Psoas muscle (tissue), 8 donors: ENCODE data around the gene LDLRAD4. TPM values are rescaled to one million over a fixed set of nuclear protein-coding genes. Genes with fewer than 3 reads are reported as not detected.

Experiments used
- ATAC-seq, 4 donors: fragments of 200-7000 bp; cut with Tn5 transposase; one replicate each; pipeline ENCODE4 v1.9.1; 2020; ENCODE audit warnings: moderate library complexity in 3 of 4, mild to moderate bottlenecking in 2 of 4
- DNase-seq, 2 donors: peaks; one replicate each; pipeline ENCODE4 v3.0.0-alpha.2; 2020
- H3K27ac ChIP-seq: fragments of 200-600 bp; one replicate; pipeline ENCODE4 v1.8.0; 2022
- H3K27me3 ChIP-seq, 3 donors: fragments of 200-600 bp in 1 of 3; one replicate each; pipeline versions ENCODE4 v1.6.1 to v1.8.0; 2013 to 2022; ENCODE audit warnings: low read length in 2 of 3, mild to moderate bottlenecking in 2 of 3, moderate library complexity in 1 of 3; ENCODE audit not compliant: insufficient read depth in 3 of 3
- H3K36me3 ChIP-seq, 2 donors: fragments of 200-600 bp in 1 of 2; one replicate each; pipeline versions ENCODE4 v1.6.1 to v1.8.0; 2013 to 2022; ENCODE audit warnings: low read depth in 1 of 2, mild to moderate bottlenecking in 1 of 2, moderate library complexity in 1 of 2; ENCODE audit not compliant: insufficient read depth in 1 of 2
- H3K4me1 ChIP-seq: fragments of 200-600 bp; one replicate; pipeline ENCODE4 v1.8.0; 2022
- H3K4me3 ChIP-seq: fragments of 200-600 bp; one replicate; pipeline ENCODE4 v1.8.0; 2022; ENCODE audit warnings: mild to moderate bottlenecking
- H3K9me3 ChIP-seq: fragments of 200-600 bp; one replicate; pipeline ENCODE4 v1.8.0; 2022
- CTCF ChIP-seq: fragments of 200-600 bp; IDR thresholded peaks from one replicate; pipeline ENCODE4 v1.8.0; 2022; ENCODE audit warnings: antibody characterized with exemption
- WGBS, 3 donors: extraction: QIAGEN DNeasy Blood & Tissue Kit; methylation state at CpG; one replicate each; pipeline versions ENCODE4 v1.1.6 to v1.1.7; 2013; 5-methylcytosine and 5-hydroxymethylcytosine counted together
- intact Hi-C, 2 donors: fragments of 100-400 bp; cut with DNase I; formaldehyde crosslinking; loops; one replicate each; pipeline versions ENCODE4 v1.11.0 to v1.14.2; 2022
- polyA plus RNA-seq, 3 donors: library from polyadenylated mRNA; stranded (reverse); fragments of 200-250 nt; gene quantifications; one replicate each; pipeline ENCODE4 v1.2.3, GENCODE V29; 2013
- total RNA-seq, 4 donors: library from RNA; stranded (reverse); fragmentation: NEBNext Ultra II Directional in 2 of 4; extraction: Animal tissue kit (Norgen Biotek cat#: 25700) in 2 of 4; gene quantifications; one replicate each; pipeline versions ENCODE4 v1.2.1 to v1.2.4, GENCODE V29; 2021 to 2023
- donor health status: healthy with polysubstance abuse.
- donor health status: DM: no; HTN: no; CAD: no; lungs with moderate emphysema.
- donor health status: Bipolar disorder and iron deficiency.
- donor health status: healthy.
- donor health status: DM: yes; HTN: yes; CAD: no.
- donor health status: DM: no; HTN: no; CAD: no.
- donor health status: DM: no; HTN: no; CAD: no.
- donor health status: DM: yes; HTN: yes; CAD: no.

Gene LDLRAD4
- total and polyA plus RNA-seq, 7 donors, result 1.8 to 13.9 (median 3.8) TPM

- DNase-seq, result no peak
- H3K27ac ChIP-seq, result no peak overlapping the region
- H3K36me3 ChIP-seq, result no peaks in the 10 kb centered on the region
- intact Hi-C loops, result no loop called here
- peaks cover 11% of the 10 kb centered on the region for H3K4me1 ChIP-seq
- peaks cover 3% of the 10 kb centered on the region for H3K9me3 ChIP-seq
- H3K27me3 ChIP-seq, result no peaks in the 10 kb centered on the region
- WGBS, 3 donors, result 91 to 94% (median 93%) methylated on average over 17 of the region's 17 CpGs
- no peak for ATAC-seq
- no peak for TF ChIP-seq CTCF
- no peak overlapping the region for H3K4me3 ChIP-seq
Measured at GRCh38 chr18:13320891-13321425, 102.4 kb downstream of the LDLRAD4 start.

- 0 to 97% (median 93%) methylated on average over 1 of the region's 1 CpG for WGBS, 3 donors
- Histone ChIP-seq H3K4me3 (no peak overlapping the region), H3K27me3 (no peaks in the 10 kb centered on the region), H3K27ac (no peak overlapping the region), H3K36me3 (no peaks in the 10 kb centered on the region), H3K9me3 (no peaks in the 10 kb centered on the region), H3K4me1 (peaks cover 11% of the 10 kb centered on the region)
- intact Hi-C loops, result no loop called here
- TF ChIP-seq CTCF, result no peak
- ATAC-seq, result no peak
- DNase-seq, result no peak
Measured at GRCh38 chr18:13321923-13322322, 103.4 kb downstream of the LDLRAD4 start.

- TF ChIP-seq CTCF, result no peak
- no peak overlapping the region for H3K4me3 ChIP-seq
- DNase-seq (no peak), ATAC-seq (no peak)
- H3K27me3 ChIP-seq, result no peaks in the 10 kb centered on the region
- H3K27ac ChIP-seq, result no peak overlapping the region
- no peaks in the 10 kb centered on the region for H3K36me3 ChIP-seq
- WGBS, 3 donors, result 92 to 95% (median 92%) methylated on average over 9 of the region's 9 CpGs
- intact Hi-C loops, result no loop called here
- H3K9me3 ChIP-seq, result no peaks in the 10 kb centered on the region
- peaks cover 11% of the 10 kb centered on the region for H3K4me1 ChIP-seq
Measured at GRCh38 chr18:13323186-13323585, 104.6 kb downstream of the LDLRAD4 start.

GRCh38 chr18:13324880-13325279 lies 106.3 kb downstream of the LDLRAD4 start:
- no peak for DNase-seq
- 93 to 95% (median 93%) methylated on average over 8 of the region's 8 CpGs for WGBS, 3 donors
- no peak for TF ChIP-seq CTCF
- no peaks in the 10 kb centered on the region for H3K36me3 ChIP-seq
- no peak overlapping the region for H3K4me3 ChIP-seq
- intact Hi-C loops, result no loop called here
- no peak overlapping the region for H3K27ac ChIP-seq
- H3K9me3 ChIP-seq, result no peaks in the 10 kb centered on the region
- no peak for ATAC-seq
- H3K4me1 ChIP-seq, result no peaks in the 10 kb centered on the region
- no peaks in the 10 kb centered on the region for H3K27me3 ChIP-seq

GRCh38 chr18:13328213-13328612 lies 109.7 kb downstream of the LDLRAD4 start:
- Histone ChIP-seq H3K36me3 (no peaks in the 10 kb centered on the region), H3K27ac (no peak overlapping the region), H3K27me3 (no peaks in the 10 kb centered on the region), H3K4me3 (no peak overlapping the region), H3K9me3 (no peaks in the 10 kb centered on the region), H3K4me1 (no peaks in the 10 kb centered on the region)
- intact Hi-C loops, result no loop called here
- DNase-seq (no peak), ATAC-seq (no peak)
- no peak for TF ChIP-seq CTCF
- 82 to 86% (median 84%) methylated on average over 1 of the region's 1 CpG for WGBS, 3 donors
